Peyer's patch (tissue), 4 donors: ENCODE results near the gene GMPPA. TPM values are rescaled to one million over a fixed set of nuclear protein-coding genes. Genes with fewer than 3 reads are reported as not detected.

ENCODE experiments used
- DNase-seq, 3 donors: peaks; one replicate each; pipeline ENCODE4 v3.0.0-alpha.2; 2017 to 2019
- H3K27ac ChIP-seq, 4 donors: fragments of 200-600 bp; sonication (generic); one replicate each; pipeline ENCODE4 v1.5.1; 2016 to 2019
- H3K27me3 ChIP-seq, 2 donors: fragments of 200-600 bp; sonication (generic); one replicate each; pipeline ENCODE4 v1.5.1; 2019
- H3K36me3 ChIP-seq, 3 donors: fragments of 200-600 bp; sonication (generic); one replicate each; pipeline ENCODE4 v1.5.1; 2016 to 2019
- H3K4me1 ChIP-seq, 4 donors: fragments of 200-600 bp; sonication (generic); one replicate each; pipeline ENCODE4 v1.5.1; 2016 to 2019
- H3K4me3 ChIP-seq, 4 donors: fragments of 200-600 bp; sonication (generic); 1 replicate in 3 of 4; 2 replicates in 1 of 4; pipeline ENCODE4 v1.5.1; 2016 to 2019; ENCODE audit warnings: mild to moderate bottlenecking in 1 of 4
- H3K9me3 ChIP-seq, 4 donors: fragments of 200-600 bp; sonication (generic); one replicate each; pipeline ENCODE4 v1.5.1; 2016 to 2019; ENCODE audit warnings: mild to moderate bottlenecking in 1 of 4
- POLR2A ChIP-seq, 2 donors: fragments of 450-650 bp; IDR thresholded peaks; one replicate each; pipeline ENCODE4 v1.5.1; 2017; ENCODE audit warnings: antibody characterized with exemption in 2 of 2, mild to moderate bottlenecking in 2 of 2, moderate library complexity in 2 of 2
- total RNA-seq, 4 donors: library from RNA; depleted of rRNA; stranded (reverse); fragments of >200 nt; gene quantifications; one replicate each; pipeline ENCODE4 v1.1.0, GENCODE V29; 2016
- TF ChIP-seq, protein P1 (sequence below), 6 experiments: fragments of 450-650 bp in 4 of 6; fragments of 200-600 bp in 2 of 6; sonication (generic) in 1 of 6; IDR thresholded peaks; one replicate each; pipeline ENCODE4 v1.5.1; 2017 to 2019; ENCODE audit warnings: antibody characterized with exemption in 6 of 6, mild to moderate bottlenecking in 3 of 6, moderate library complexity in 1 of 6

GMPPA gene
- total RNA-seq, 4 donors from 2014 or later: 35.0 to 69.6 (median 38.9) TPM

DNA sequence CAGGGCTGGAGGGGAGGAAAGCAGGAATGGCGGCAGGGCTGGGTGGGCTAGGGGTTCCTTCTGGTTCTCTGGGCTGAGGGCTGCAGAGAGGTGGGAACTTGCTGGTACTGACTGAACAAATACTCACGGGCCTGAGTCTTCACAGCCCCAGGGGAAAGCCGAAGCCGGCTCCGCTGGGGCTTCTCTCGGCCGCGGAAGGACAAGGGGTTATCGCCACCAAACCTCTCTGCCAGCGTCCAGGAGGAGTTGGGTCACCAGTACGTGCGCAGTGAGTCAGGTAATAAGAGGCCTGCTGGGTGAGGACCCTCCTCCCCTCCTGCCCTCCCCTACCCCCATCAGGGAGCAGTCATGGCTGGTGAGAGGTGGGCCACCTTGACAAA is 13.5 kb upstream of the GMPPA start:
- peaks cover 0 to 13% (median 9%) of the 10 kb centered on the region in 4 donors for H3K4me1 ChIP-seq
- H3K27ac ChIP-seq: no peak overlapping the region
- H3K4me3 ChIP-seq: peak overlapping the region in 1 of 4 donors; percentile 21
- no peaks in the 10 kb centered on the region for H3K36me3 ChIP-seq
- H3K27me3 ChIP-seq: peaks cover 0 to 23% of the 10 kb centered on the region in 2 donors
- no peaks in the 10 kb centered on the region for H3K9me3 ChIP-seq
- DNase-seq: no peak
- TF ChIP-seq POLR2A (IDR thresholded peaks at IDR 0.05): no peak
- TF ChIP-seq, protein P1, sequence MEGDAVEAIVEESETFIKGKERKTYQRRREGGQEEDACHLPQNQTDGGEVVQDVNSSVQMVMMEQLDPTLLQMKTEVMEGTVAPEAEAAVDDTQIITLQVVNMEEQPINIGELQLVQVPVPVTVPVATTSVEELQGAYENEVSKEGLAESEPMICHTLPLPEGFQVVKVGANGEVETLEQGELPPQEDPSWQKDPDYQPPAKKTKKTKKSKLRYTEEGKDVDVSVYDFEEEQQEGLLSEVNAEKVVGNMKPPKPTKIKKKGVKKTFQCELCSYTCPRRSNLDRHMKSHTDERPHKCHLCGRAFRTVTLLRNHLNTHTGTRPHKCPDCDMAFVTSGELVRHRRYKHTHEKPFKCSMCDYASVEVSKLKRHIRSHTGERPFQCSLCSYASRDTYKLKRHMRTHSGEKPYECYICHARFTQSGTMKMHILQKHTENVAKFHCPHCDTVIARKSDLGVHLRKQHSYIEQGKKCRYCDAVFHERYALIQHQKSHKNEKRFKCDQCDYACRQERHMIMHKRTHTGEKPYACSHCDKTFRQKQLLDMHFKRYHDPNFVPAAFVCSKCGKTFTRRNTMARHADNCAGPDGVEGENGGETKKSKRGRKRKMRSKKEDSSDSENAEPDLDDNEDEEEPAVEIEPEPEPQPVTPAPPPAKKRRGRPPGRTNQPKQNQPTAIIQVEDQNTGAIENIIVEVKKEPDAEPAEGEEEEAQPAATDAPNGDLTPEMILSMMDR (IDR thresholded peaks at IDR 0.05): no peak

DNA sequence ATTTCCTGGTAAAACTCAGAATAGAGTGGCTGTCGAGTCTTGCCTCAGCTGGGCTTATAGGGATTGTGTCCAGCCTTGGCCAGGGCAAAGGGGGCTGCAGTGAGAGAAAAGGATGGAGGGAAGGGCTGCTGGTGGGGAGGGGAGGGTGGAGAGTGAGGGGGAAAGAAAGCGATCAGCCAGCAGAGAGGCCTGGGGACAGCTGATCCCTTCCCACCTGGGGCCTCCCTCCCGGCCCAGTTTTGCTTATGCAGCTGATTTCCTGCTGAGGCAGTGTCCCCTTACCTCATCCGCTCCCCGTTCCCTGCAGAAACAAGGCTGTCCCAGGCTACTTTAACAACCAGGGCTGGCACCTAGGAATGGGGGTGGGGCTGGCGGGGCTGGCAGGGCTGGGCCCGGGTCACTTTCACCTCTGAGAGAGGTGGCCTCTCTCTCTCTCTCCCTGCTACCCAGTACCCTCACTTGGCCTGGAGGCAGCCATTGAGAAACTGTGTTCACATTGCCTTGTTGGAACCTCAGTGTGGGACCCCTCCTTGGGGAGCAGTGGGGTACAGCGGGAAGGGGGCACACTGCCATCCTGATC is 12.2 kb upstream of the GMPPA start:
- Histone ChIP-seq H3K27me3 (peaks cover 0 to 23% of the 10 kb centered on the region in 2 donors), H3K4me1 (peaks cover 0 to 13% (median 9%) of the 10 kb centered on the region in 4 donors), H3K9me3 (no peaks in the 10 kb centered on the region), H3K4me3 (no peak overlapping the region), H3K36me3 (no peaks in the 10 kb centered on the region), H3K27ac (no peak overlapping the region)
- TF ChIP-seq, protein P1 (IDR thresholded peaks at IDR 0.05): no peak
- TF ChIP-seq POLR2A (IDR thresholded peaks at IDR 0.05): no peak
- no peak for DNase-seq

DNA sequence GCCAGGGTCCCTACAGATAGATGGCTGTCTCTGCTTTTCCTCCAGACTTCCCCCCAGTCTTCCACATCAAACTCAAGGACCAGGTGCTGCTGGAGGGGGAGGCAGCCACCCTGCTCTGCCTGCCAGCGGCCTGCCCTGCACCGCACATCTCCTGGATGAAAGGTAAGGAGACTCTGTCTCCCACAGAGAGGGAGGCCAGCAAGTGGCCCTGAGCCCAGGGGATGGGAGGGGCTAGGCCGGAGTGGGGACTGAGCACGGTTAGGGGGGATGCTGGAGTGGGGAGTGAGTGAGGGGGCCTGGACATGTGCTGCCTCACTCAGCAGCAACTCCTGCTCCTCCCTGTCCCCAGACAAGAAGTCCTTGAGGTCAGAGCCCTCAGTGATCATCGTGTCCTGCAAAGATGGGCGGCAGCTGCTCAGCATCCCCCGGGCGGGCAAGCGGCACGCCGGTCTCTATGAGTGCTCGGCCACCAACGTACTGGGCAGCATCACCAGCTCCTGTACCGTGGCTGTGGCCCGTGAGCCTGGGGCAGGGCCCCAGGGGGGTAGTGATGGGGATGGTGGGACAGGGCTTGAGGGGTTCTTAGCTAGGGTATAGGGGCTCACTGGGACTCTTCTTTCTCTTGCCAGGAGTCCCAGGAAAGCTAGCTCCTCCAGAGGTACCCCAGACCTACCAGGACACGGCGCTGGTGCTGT is 10.4 kb upstream of the GMPPA start:
- Histone ChIP-seq H3K27ac (no peak overlapping the region), H3K27me3 (peaks cover 0 to 21% of the 10 kb centered on the region in 2 donors), H3K9me3 (no peaks in the 10 kb centered on the region), H3K4me3 (no peak overlapping the region), H3K36me3 (no peaks in the 10 kb centered on the region), H3K4me1 (peaks cover 0 to 13% (median 9%) of the 10 kb centered on the region in 4 donors)
- DNase-seq: no peak
- TF ChIP-seq POLR2A (IDR thresholded peaks at IDR 0.05): no peak
- TF ChIP-seq, protein P1 (IDR thresholded peaks at IDR 0.05): no peak

DNA sequence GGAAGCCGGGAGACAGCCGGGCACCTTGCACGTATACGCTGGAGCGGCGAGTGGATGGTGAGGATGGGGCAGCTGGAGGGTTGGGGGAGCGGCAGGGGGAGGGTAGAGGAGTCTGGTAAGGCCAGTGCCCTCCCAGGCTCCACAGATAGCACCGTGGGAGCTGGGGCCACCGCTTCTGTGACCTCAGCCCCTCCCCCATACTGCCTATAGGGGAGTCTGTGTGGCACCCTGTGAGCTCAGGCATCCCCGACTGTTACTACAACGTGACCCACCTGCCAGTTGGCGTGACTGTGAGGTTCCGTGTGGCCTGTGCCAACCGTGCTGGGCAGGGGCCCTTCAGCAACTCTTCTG is 9.9 kb upstream of the GMPPA start:
- peaks cover 0 to 17% of the 10 kb centered on the region in 2 donors for H3K27me3 ChIP-seq
- H3K36me3 ChIP-seq: no peaks in the 10 kb centered on the region
- H3K4me1 ChIP-seq: peaks cover 0 to 12% (median 9%) of the 10 kb centered on the region in 4 donors
- no peak overlapping the region for H3K27ac ChIP-seq
- TF ChIP-seq, protein P1 (IDR thresholded peaks at IDR 0.05): no peak
- no peak for TF ChIP-seq POLR2A (IDR thresholded peaks at IDR 0.05)
- no peak overlapping the region for H3K4me3 ChIP-seq
- H3K9me3 ChIP-seq: no peaks in the 10 kb centered on the region
- DNase-seq: no peak

DNA sequence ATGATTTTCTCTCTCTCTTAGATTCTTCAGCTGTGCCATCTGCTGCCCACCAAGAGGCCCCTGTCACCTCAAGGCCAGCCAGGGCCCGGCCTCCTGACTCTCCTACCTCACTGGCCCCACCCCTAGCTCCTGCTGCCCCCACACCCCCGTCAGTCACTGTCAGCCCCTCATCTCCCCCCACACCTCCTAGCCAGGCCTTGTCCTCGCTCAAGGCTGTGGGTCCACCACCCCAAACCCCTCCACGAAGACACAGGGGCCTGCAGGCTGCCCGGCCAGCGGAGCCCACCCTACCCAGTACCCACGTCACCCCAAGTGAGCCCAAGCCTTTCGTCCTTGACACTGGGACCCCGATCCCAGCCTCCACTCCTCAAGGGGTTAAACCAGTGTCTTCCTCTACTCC is 9.4 kb upstream of the GMPPA start:
- no peak overlapping the region for H3K27ac ChIP-seq
- peaks cover 0 to 7% (median 6%) of the 10 kb centered on the region in 4 donors for H3K4me1 ChIP-seq

More for the DNA sequence above, 9.4 kb upstream of the GMPPA start:
- TF ChIP-seq, protein P1 (IDR thresholded peaks at IDR 0.05): no peak
- TF ChIP-seq POLR2A (IDR thresholded peaks at IDR 0.05): no peak
- no peak for DNase-seq
- Histone ChIP-seq H3K36me3 (no peaks in the 10 kb centered on the region), H3K9me3 (no peaks in the 10 kb centered on the region), H3K4me3 (no peak overlapping the region), H3K27me3 (peaks cover 0 to 12% of the 10 kb centered on the region in 2 donors)
